ENCODE data around the gene CDKN1C.

CDKN1C gene

GRCh38 chr11:2843551-2843950 lies 42.0 kb downstream of the CDKN1C start:
- DNase-seq, result no peak

- DNase-seq, result no peak
Measured at GRCh38 chr11:2842876-2843275, 42.7 kb downstream of the CDKN1C start.

- DNase-seq, result no peak
Measured at GRCh38 chr11:2841411-2842190, 44.0 kb downstream of the CDKN1C start.

GRCh38 chr11:2839395-2839943 lies 46.1 kb downstream of the CDKN1C start:
- peak; percentile 82 for DNase-seq

- DNase-seq, result no peak
Measured at GRCh38 chr11:2838676-2839294, 46.8 kb downstream of the CDKN1C start.

- no peak for DNase-seq
Measured at GRCh38 chr11:2838091-2838490, 47.5 kb downstream of the CDKN1C start.

GRCh38 chr11:2837651-2838050 lies 47.9 kb downstream of the CDKN1C start:
- no peak for DNase-seq

GRCh38 chr11:2837096-2837601 lies 48.4 kb downstream of the CDKN1C start:
- peak; percentile 94 for DNase-seq

GRCh38 chr11:2836315-2837095 lies 49.1 kb downstream of the CDKN1C start:
- no peak for DNase-seq

- DNase-seq, result no peak
Measured at GRCh38 chr11:2835751-2836150, 49.8 kb downstream of the CDKN1C start.

- peak; percentile 90 for DNase-seq
Measured at GRCh38 chr11:2835296-2835695, 50.3 kb downstream of the CDKN1C start.

- DNase-seq, result peak; percentile 92
Measured at GRCh38 chr11:2834503-2835273, 50.9 kb downstream of the CDKN1C start.

GRCh38 chr11:2833716-2834502 lies 51.7 kb downstream of the CDKN1C start:
- no peak for DNase-seq
